Hepatocyte (in vitro differentiated cells): ENCODE results near the gene DIPK1B.

Experiments used
- CTCF ChIP-seq: fragments of 200-600 bp; sonication (generic); IDR thresholded peaks from 2 replicates; pipeline ENCODE4 v1.5.1; 2016; ENCODE audit warnings: antibody characterized with exemption, mild to moderate bottlenecking; ENCODE audit not compliant: poor library complexity
- EZH2 ChIP-seq: fragments of 200-600 bp; sonication (generic); IDR thresholded peaks from 2 replicates; pipeline ENCODE4 v1.6.1; 2016; ENCODE audit warnings: antibody characterized with exemption, mild to moderate bottlenecking, borderline replicate concordance
- EZH2phosphoT487 ChIP-seq: fragments of 200-600 bp; sonication (generic); IDR thresholded peaks from one replicate; pipeline ENCODE4 v1.6.1; 2018; ENCODE audit warnings: antibody characterized with exemption, mild to moderate bottlenecking, low read depth, moderate library complexity; ENCODE audit not compliant: unreplicated experiment, severe bottlenecking

- no peak for TF ChIP-seq CTCF
- TF ChIP-seq EZH2 = no peak
- no peak for TF ChIP-seq EZH2phosphoT487
These were observed 28.0 kb upstream of the DIPK1B start for GRCh38 chr9:136684339-136684738.
